Measurements from ENCODE around the gene SERP2. TPM values are rescaled to one million over a fixed set of nuclear protein-coding genes. Genes with fewer than 3 reads are reported as not detected.

SERP2 gene
- total and polyA plus RNA-seq, 2 donors from 2014 or later, result 9.7 to 11.0 TPM

DNA sequence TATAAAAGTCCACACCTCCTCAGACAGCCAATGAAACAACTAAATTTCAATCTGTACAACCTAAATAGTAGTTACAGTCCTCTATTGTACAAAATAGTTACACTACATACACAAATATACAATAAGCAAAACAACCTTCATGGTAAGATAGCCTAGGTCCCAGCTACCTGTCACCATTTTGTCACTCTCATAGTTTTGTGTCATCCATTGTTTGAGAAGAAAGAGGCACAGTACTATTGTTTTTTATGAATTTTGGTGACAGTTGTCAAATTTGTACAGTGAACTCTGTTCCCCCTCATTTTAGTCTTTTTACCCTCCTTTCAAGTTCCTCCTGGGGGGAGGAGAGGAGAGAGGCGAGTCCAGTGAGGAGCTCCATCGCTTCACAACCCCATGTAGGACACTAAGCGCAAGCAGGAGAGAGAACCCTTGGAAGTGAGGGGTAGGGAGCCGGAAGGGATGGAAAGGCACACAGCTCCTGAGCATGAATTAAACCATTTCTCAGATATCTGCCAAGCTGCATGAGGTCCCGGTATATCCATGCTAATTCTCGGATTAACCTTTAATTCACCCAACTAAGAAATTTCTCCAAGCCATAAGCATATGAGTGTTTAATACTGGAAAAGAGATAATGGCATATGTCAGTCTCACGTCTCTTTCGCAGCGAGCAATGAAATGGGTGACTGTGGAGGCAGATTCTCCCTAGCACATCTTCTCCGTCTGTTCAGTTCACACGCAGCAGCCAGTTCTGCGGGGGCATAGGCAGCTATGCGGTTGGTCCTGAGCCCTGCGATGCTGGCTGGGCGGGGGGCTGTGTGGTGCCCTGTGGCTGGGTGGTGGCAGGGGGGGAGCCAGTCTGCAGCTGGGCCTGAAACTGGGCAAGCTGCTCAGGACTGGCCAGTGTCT is 60.5 kb downstream of the SERP2 start:
- FAIRE-seq (no peak), DNase-seq (peak in 2 of 5 donors; percentile 68 to 80)
- intact Hi-C loops (cut with DNase I), result no loop called here
- H3K27me3 ChIP-seq (ENCODE audit: control insufficient read depth, insufficient read depth, low read length), result no peaks in the 10 kb centered on the region
- peak overlapping the region; percentile 95 to 99 for H3K27ac ChIP-seq (ENCODE audit: low read depth in 2 of 2, low read length in 2 of 2)
- peak overlapping the region; percentile 68 to 88 (median 78) for H3K4me3 ChIP-seq (ENCODE audit: low read length in 3 of 3)
- no peak for TF ChIP-seq CTCF (IDR thresholded peaks at IDR 0.05; ENCODE audit: borderline replicate concordance, extremely low read depth, insufficient read depth)
- peaks cover 8 to 24% (median 14%) of the 10 kb centered on the region in 3 donors for H3K4me1 ChIP-seq (ENCODE audit: control insufficient read depth in 2 of 3, insufficient read depth in 2 of 3, low read depth in 1 of 3, low read length in 3 of 3)
- H3K9me3 ChIP-seq (ENCODE audit: control insufficient read depth in 2 of 3, insufficient read depth in 1 of 3, low read length in 3 of 3), result no peaks in the 10 kb centered on the region
- H3K36me3 ChIP-seq (ENCODE audit: control insufficient read depth in 2 of 3, insufficient read depth in 3 of 3, low read length in 3 of 3), result peaks cover 9 to 23% (median 13%) of the 10 kb centered on the region in 3 donors
- peak overlapping the region; percentile 55 to 94 (median 90) for H3K9ac ChIP-seq (ENCODE audit: low read length in 3 of 3)

DNA sequence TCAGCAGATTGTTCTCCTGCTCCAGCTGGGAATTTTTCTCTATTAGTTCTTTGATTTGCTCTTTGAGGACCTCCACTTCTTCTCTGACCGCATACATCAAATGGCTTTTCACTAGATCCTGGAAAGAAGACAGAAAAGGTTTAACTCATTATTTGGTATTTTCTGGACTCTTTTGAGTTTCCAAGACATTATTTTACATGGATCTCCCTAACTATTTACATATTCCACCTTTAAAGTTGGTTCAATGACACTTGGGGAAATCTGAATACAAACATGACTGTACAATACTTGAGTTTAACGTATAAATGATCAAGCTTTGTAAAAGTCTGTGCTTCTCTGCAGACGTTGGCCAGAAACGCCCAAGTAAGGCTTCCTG is 61.1 kb downstream of the SERP2 start:
- peak overlapping the region; percentile 55 to 94 (median 90) for H3K9ac ChIP-seq (ENCODE audit: low read length in 3 of 3)
- H3K27me3 ChIP-seq (ENCODE audit: control insufficient read depth, insufficient read depth, low read length), result no peaks in the 10 kb centered on the region
- intact Hi-C loops (cut with DNase I), result no loop called here
- H3K27ac ChIP-seq (ENCODE audit: low read depth in 2 of 2, low read length in 2 of 2), result peak overlapping the region; percentile 95 to 99
- peak overlapping the region; percentile 68 to 88 (median 78) for H3K4me3 ChIP-seq (ENCODE audit: low read length in 3 of 3)
- H3K36me3 ChIP-seq (ENCODE audit: control insufficient read depth in 2 of 3, insufficient read depth in 3 of 3, low read length in 3 of 3), result peaks cover 9 to 23% (median 13%) of the 10 kb centered on the region in 3 donors
- FAIRE-seq, result no peak
- peaks cover 8 to 24% (median 14%) of the 10 kb centered on the region in 3 donors for H3K4me1 ChIP-seq (ENCODE audit: control insufficient read depth in 2 of 3, insufficient read depth in 2 of 3, low read depth in 1 of 3, low read length in 3 of 3)
- no peaks in the 10 kb centered on the region for H3K9me3 ChIP-seq (ENCODE audit: control insufficient read depth in 2 of 3, insufficient read depth in 1 of 3, low read length in 3 of 3)
- DNase-seq, result no peak
- TF ChIP-seq CTCF (IDR thresholded peaks at IDR 0.05; ENCODE audit: borderline replicate concordance, extremely low read depth, insufficient read depth), result no peak

DNA sequence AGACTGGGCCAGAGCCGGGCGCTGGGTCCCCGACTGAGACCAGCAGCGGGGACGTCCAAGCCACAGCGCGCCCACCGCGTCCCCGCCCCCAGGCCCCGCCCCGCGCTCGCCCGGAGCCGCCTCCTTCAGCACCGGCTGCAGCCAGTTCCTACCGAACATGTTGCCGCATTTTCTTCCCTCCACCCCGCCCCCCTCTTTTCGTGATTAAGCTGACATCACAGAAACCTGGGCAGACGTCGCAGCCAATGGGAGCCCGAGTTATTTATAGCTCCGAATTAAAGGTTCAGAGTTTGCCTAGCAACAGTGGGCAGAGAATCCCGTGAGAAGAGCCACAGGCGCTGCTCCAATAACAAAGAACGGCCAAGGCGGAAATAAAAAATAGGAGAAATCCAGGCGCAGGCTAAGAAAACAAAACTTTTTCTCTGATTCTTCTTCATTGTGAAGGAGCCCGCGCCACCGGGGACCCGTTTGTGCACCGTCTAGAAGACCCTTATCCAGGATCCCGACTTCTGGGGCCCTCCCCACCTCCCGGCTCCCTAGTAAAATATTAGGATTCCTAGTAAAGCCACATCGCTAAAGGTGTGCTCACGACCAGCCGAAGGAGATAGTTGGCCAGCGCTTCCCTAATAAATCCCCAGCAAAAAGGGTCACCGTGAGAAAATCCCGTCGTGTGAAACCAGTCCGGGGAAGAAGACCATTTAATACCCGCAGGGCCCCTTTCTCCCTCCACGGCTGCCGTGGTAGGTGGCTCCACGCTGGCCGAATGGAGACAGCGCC is 61.7 kb downstream of the SERP2 start:
- Histone ChIP-seq H3K9me3 (ENCODE audit: control insufficient read depth in 2 of 3, insufficient read depth in 1 of 3, low read length in 3 of 3) (no peaks in the 10 kb centered on the region), H3K4me3 (ENCODE audit: low read length in 3 of 3) (peak overlapping the region; percentile 88 to 99 (median 94)), H3K9ac (ENCODE audit: low read length in 3 of 3) (peak overlapping the region; percentile 98 to 99 (median 99)), H3K27ac (ENCODE audit: low read depth in 2 of 2, low read length in 2 of 2) (peak overlapping the region; percentile 95 to 99), H3K27me3 (ENCODE audit: control insufficient read depth, insufficient read depth, low read length) (no peaks in the 10 kb centered on the region), H3K4me1 (ENCODE audit: control insufficient read depth in 2 of 3, insufficient read depth in 2 of 3, low read depth in 1 of 3, low read length in 3 of 3) (peaks cover 8 to 24% (median 14%) of the 10 kb centered on the region in 3 donors), H3K36me3 (ENCODE audit: control insufficient read depth in 2 of 3, insufficient read depth in 3 of 3, low read length in 3 of 3) (peaks cover 9 to 23% (median 13%) of the 10 kb centered on the region in 3 donors)
- TF ChIP-seq CTCF (IDR thresholded peaks at IDR 0.05; ENCODE audit: borderline replicate concordance, extremely low read depth, insufficient read depth), result no peak
- peak; percentile 94 for FAIRE-seq
- peak; percentile 99 to 100 (median 99) for DNase-seq
- intact Hi-C loops (cut with DNase I), result no loop called here
